Hematopoietic multipotent progenitor cell (in vitro differentiated cells): ENCODE data around the gene ADGRV1. TPM values are rescaled to one million over a fixed set of nuclear protein-coding genes. Genes with fewer than 3 reads are reported as not detected.

Experiments
- DNase-seq, 3 donors: peaks; one replicate each; pipeline ENCODE4 v3.0.0-alpha.2; 2011 to 2015; ENCODE audit warnings: low read depth in 2 of 3, low spot score in 2 of 3
- total RNA-seq: library from RNA; depleted of rRNA; stranded (reverse); fragments of >200 nt; gene quantifications from one replicate; pipeline ENCODE4 v1.2.3, GENCODE V29; 2012

ADGRV1 gene
- total RNA-seq, 1 donor, result 0.27 TPM

DNA sequence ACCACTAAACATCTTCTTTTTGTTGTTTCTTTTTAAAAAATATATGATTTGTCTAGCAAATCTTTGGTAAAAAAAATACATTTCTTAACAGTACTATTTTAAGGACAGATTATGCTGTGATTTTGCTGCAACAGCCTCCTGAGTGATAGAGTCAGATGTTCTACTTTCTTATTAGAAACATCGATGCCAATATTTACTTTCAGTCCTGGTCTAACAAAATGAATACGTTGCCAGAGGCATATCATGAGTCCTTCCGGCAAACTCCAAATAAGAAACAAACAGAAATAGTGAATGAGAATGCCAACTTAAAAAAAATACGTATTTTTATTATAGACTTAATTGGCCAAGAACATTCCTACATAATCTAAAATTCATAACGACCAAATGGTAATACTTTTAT is 371.5 kb downstream of the ADGRV1 start:
- no peak for DNase-seq

DNA sequence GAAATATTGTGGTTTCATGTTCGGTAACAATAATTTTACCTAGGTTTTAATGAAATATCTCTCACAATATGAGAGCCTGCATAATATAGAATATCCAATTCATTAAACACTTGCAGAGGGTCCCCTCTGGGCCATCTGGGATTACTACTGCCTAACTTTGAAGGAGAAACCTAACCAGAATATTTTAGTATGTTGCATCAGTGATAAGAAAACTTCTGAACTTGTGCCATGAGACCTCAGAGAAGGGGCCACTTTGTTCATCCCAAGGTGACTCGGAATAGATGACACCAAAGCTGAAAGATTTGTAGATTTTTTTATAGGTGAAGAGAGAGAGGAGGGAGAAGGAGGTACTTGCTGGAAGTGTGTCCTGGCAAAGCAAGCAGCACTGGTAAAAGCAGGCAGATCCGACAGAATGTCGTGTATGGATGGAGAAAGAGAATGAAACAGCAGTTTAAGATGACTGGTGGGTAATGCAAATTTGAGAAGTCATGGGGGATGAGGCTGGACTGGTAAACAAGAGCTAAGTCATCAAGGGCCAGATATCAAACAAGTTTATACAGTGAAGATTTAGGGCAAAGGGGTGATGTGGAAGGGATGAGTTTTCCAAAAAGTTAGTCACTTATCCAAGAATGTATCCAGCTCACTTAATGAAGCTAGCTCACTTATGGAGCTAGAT is 372.3 kb downstream of the ADGRV1 start:
- DNase-seq, result no peak

- peak in 2 of 3 donors; percentile 38 to 63 for DNase-seq
Measured at GRCh38 chr5:90932052-90932699, 373.6 kb downstream of the ADGRV1 start.

- DNase-seq, result no peak
Measured at GRCh38 chr5:90933298-90933697, 374.7 kb downstream of the ADGRV1 start.

GRCh38 chr5:90934091-90934719 is 375.6 kb downstream of the ADGRV1 start:
- no peak for DNase-seq

- DNase-seq, result no peak
Measured at GRCh38 chr5:90934738-90935137, 376.1 kb downstream of the ADGRV1 start.

GRCh38 chr5:90939211-90939610 is 380.6 kb downstream of the ADGRV1 start:
- no peak for DNase-seq

- peak in 2 of 3 donors; percentile 5 to 25 for DNase-seq
Measured at GRCh38 chr5:90940227-90940995, 381.8 kb downstream of the ADGRV1 start.

- no peak for DNase-seq
Measured at GRCh38 chr5:90941002-90941720, 382.6 kb downstream of the ADGRV1 start.

DNA sequence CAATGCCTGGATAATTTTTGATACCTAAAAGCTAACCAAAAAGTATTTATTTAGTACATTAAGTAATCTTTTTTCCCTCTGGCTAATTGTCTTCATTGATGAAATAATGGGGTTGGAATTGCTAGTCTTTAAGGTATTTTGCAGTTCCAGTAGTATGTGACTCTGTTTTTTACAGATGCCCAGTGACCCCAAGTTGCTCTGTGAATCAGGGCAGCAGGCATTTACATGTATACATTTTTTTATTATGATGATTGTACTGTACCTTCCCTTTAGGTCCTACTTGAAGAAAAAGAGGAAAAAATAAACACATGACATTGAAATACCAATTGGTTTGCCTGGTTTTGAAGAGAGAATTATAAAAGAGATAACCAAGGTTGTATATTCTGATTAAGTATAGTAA is 385.5 kb downstream of the ADGRV1 start:
- no peak for DNase-seq

DNA sequence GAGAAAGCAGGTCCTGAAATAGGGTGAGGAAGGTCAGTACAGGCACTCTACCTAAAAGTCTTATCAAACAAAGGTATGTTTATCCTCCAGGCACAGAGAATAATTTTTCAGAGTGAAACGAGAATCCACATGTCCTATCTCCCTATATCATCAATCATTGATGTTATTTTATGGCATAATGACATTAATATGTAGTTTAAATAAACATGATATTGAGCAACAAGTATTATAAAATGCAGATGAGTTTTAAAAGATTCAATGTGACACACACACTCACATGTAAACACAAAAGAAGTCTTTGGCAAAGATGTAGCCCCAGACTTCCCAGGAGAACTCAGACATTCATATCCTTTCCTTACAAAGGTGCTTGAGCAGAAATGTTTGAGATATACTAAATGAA is 389.1 kb downstream of the ADGRV1 start:
- no peak for DNase-seq

- no peak for DNase-seq
Measured at GRCh38 chr5:90948969-90949368, 390.4 kb downstream of the ADGRV1 start.

- no peak for DNase-seq
Measured at GRCh38 chr5:90949469-90950358, 391.1 kb downstream of the ADGRV1 start.

- no peak for DNase-seq
Measured at GRCh38 chr5:90955001-90955635, 396.5 kb downstream of the ADGRV1 start.

- DNase-seq, result peak in 1 of 3 donors; percentile 3
Measured at GRCh38 chr5:90956511-90957097, 398.0 kb downstream of the ADGRV1 start.

DNA sequence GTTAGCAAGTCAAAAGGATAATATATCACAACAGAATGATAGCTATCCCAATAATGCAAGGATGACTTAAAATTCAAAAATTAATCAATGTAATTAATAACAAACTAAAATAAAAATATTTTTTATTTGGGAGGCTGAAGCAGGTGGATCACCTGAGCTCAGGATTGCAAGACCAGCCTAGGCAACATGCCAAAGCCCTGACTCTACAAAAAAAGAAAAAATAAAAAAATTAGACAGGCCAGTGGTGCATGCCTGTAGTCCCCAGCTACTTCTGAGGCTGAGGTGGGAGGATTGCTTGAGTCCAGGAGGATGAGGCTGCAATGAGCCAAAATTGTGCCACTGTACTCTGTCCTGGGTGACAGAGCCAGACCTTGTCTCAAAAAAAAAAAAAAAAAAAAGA is 399.3 kb downstream of the ADGRV1 start:
- no peak for DNase-seq

GRCh38 chr5:90959262-90959661 is 400.7 kb downstream of the ADGRV1 start:
- no peak for DNase-seq

DNA sequence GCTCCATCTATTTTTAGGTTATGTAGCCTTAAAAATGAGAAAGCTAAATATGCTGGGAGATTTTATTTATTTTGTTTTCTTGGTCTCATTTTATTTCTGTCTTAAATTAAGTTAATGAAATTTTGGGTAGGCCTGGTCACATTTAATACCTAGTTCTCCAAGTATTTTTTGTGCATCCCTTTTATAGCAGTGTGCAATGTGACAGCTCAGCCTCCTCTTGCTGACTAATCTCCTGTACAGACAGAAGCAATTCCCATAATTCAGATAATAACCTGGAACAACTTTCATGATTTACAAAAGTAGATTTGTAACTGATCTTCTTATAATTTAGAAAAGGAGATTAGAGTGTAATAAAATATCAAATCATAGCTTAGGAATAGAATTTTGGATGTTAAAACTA is 403.9 kb downstream of the ADGRV1 start:
- DNase-seq, result no peak
